Upper lobe of left lung (tissue), 6 donors: ENCODE data around the gene SCN1B. TPM values are rescaled to one million over a fixed set of nuclear protein-coding genes. Genes with fewer than 3 reads are reported as not detected.
A peak's percentile ranks its signal among the peaks of the same experiment; 100 is the strongest.
"Not testable (repeated sequence)": the region's sequence is repeated elsewhere in the genome, so short reads cannot be mapped to it uniquely, and the experiment has no call there.

Experiments
- ATAC-seq, 2 donors: fragments of 200-7000 bp; cut with Tn5 transposase; one replicate each; pipeline ENCODE4 v1.9.1; 2022; ENCODE audit warnings: mild to moderate bottlenecking in 2 of 2, moderate library complexity in 2 of 2; ENCODE audit not compliant: low FRiP score in 2 of 2
- DNase-seq, 2 donors: peaks; one replicate each; pipeline ENCODE4 v3.0.0-alpha.2; 2019 to 2020
- H3K27ac ChIP-seq, 4 donors: fragments of 200-600 bp; sonication (generic); one replicate each; pipeline ENCODE4 v1.5.1; 2016 to 2019
- H3K27me3 ChIP-seq, 4 donors: fragments of 200-600 bp; sonication (generic); one replicate each; pipeline ENCODE4 v1.5.1; 2017 to 2019
- H3K36me3 ChIP-seq, 4 donors: fragments of 200-600 bp; sonication (generic); one replicate each; pipeline ENCODE4 v1.5.1; 2016 to 2019
- H3K4me1 ChIP-seq, 4 donors: fragments of 200-600 bp; sonication (generic); one replicate each; pipeline ENCODE4 v1.5.1; 2018 to 2019
- H3K4me3 ChIP-seq, 4 donors: fragments of 200-600 bp; sonication (generic); one replicate each; pipeline ENCODE4 v1.5.1; 2017 to 2019; ENCODE audit warnings: mild to moderate bottlenecking in 2 of 4, moderate library complexity in 1 of 4
- H3K9me3 ChIP-seq, 4 donors: fragments of 200-600 bp; sonication (generic); one replicate each; pipeline ENCODE4 v1.5.1; 2018 to 2019
- CTCF ChIP-seq, 6 experiments: fragments of 450-650 bp in 4 of 6; fragments of 200-600 bp in 2 of 6; sonication (generic) in 2 of 6; IDR thresholded peaks; one replicate each; pipeline ENCODE4 v1.5.1; 2016 to 2019; ENCODE audit warnings: antibody characterized with exemption in 6 of 6
- EP300 ChIP-seq, 4 donors: sonication (generic); formaldehyde crosslinking; IDR thresholded peaks; one replicate each; pipeline ENCODE4 v1.5.1; 2017; ENCODE audit warnings: antibody characterized with exemption in 4 of 4, control low read depth in 2 of 4
- POLR2A ChIP-seq, 4 donors: fragments of 450-650 bp; IDR thresholded peaks; one replicate each; pipeline ENCODE4 v1.5.1; 2016 to 2017; ENCODE audit warnings: antibody characterized with exemption in 4 of 4, mild to moderate bottlenecking in 2 of 4
- POLR2AphosphoS5 ChIP-seq, 2 donors: sonication (generic); formaldehyde crosslinking; IDR thresholded peaks; one replicate each; pipeline ENCODE4 v1.5.1; 2017; ENCODE audit warnings: antibody characterized with exemption in 2 of 2
- WGBS, 2 donors: methylation state at CpG; one replicate each; pipeline ENCODE4 v1.1.5; 2017 to 2018; 5-methylcytosine and 5-hydroxymethylcytosine counted together
- total RNA-seq, 6 donors: library from RNA; depleted of rRNA in 4 of 6; stranded (reverse); fragments of >200 nt in 4 of 6; gene quantifications; one replicate each; pipeline versions ENCODE4 v1.1.0 to v1.2.1, GENCODE V29; 2016 to 2021
- donor health status: DM: no; HTN: no; CAD: no; lungs with moderate emphysema.
- donor health status: DM: no; HTN: yes; CAD: no; lungs with severe emphysema.

SCN1B gene
- total RNA-seq, 6 donors from 2014 or later, result 2.9 to 13.1 (median 6.9) TPM

GRCh38 chr19:35006342-35006998 lies 23.8 kb upstream of the SCN1B start:
- 53 to 65% methylated on average over 13 to 15 of the region's 15 CpGs for WGBS, 2 donors
- peak in 1 of 2 donors; percentile 80 for DNase-seq
- Histone ChIP-seq H3K36me3 (peaks cover 11 to 49% (median 25%) of the 10 kb centered on the region in 4 donors), H3K27ac (peak overlapping the region; percentile 79 to 99 (median 85)), H3K4me1 (peaks cover 70 to 99% (median 89%) of the 10 kb centered on the region in 4 donors), H3K4me3 (no peak overlapping the region), H3K9me3 (no peaks in the 10 kb centered on the region), H3K27me3 (no peaks in the 10 kb centered on the region)
- ATAC-seq, result peak; percentile 47 to 92
- TF ChIP-seq POLR2A (IDR thresholded peaks at IDR 0.05) (peak in 1 of 4 donors; percentile 25), EP300 (IDR thresholded peaks at IDR 0.05) (peak in 2 of 4 donors; percentile 85 to 91), CTCF (IDR thresholded peaks at IDR 0.05) (no peak), POLR2AphosphoS5 (IDR thresholded peaks at IDR 0.05) (peak; percentile 72 to 82)

- Histone ChIP-seq H3K36me3 (peaks cover 11 to 53% (median 29%) of the 10 kb centered on the region in 4 donors), H3K27ac (peak overlapping the region; percentile 79 to 99 (median 85)), H3K27me3 (no peaks in the 10 kb centered on the region), H3K4me3 (no peak overlapping the region), H3K4me1 (peaks cover 67 to 99% (median 88%) of the 10 kb centered on the region in 4 donors), H3K9me3 (no peaks in the 10 kb centered on the region)
- WGBS, 2 donors, result 83 to 98% methylated on average over 5 of the region's 5 CpGs
- DNase-seq (no peak), ATAC-seq (no peak)
- TF ChIP-seq CTCF (IDR thresholded peaks at IDR 0.05) (no peak), POLR2AphosphoS5 (IDR thresholded peaks at IDR 0.05) (no peak), POLR2A (IDR thresholded peaks at IDR 0.05) (no peak), EP300 (IDR thresholded peaks at IDR 0.05) (no peak)
Observed at GRCh38 chr19:35006999-35007365, 23.3 kb upstream of the SCN1B start.

- H3K4me1 ChIP-seq, result peaks cover 67 to 99% (median 87%) of the 10 kb centered on the region in 4 donors
- peaks cover 11 to 53% (median 30%) of the 10 kb centered on the region in 4 donors for H3K36me3 ChIP-seq
- not testable (repeated sequence) for H3K9me3 ChIP-seq, ATAC-seq, H3K27me3 ChIP-seq, DNase-seq, H3K4me3 ChIP-seq
- H3K27ac ChIP-seq, result peak overlapping the region; percentile 79 to 99 (median 85)
- WGBS, 2 donors, result 93 to 95% methylated on average over 8 of the region's 8 CpGs
Observed at GRCh38 chr19:35007427-35007826, 22.8 kb upstream of the SCN1B start.

GRCh38 chr19:35008891-35009341 lies 21.4 kb upstream of the SCN1B start:
- Histone ChIP-seq H3K4me3 (no peak overlapping the region), H3K9me3 (no peaks in the 10 kb centered on the region), H3K27me3 (no peaks in the 10 kb centered on the region), H3K36me3 (peaks cover 11 to 57% (median 34%) of the 10 kb centered on the region in 4 donors), H3K27ac (peak overlapping the region; percentile 70 to 99 (median 85)), H3K4me1 (peaks cover 67 to 99% (median 88%) of the 10 kb centered on the region in 4 donors)
- no peak for TF ChIP-seq POLR2A (IDR thresholded peaks at IDR 0.05)
- TF ChIP-seq POLR2AphosphoS5 (IDR thresholded peaks at IDR 0.05), result peak; percentile 79 to 90
- TF ChIP-seq EP300 (IDR thresholded peaks at IDR 0.05), result peak in 3 of 4 donors; percentile 91 to 95 (median 94)
- TF ChIP-seq CTCF (IDR thresholded peaks at IDR 0.05), result no peak
- ATAC-seq (no peak), DNase-seq (no peak)
- WGBS, 2 donors, result 66 to 69% methylated on average over 12 of the region's 12 CpGs

GRCh38 chr19:35009424-35010415 lies 20.6 kb upstream of the SCN1B start:
- DNase-seq, result peak in 1 of 2 donors; percentile 76
- H3K36me3 ChIP-seq, result peaks cover 11 to 65% (median 41%) of the 10 kb centered on the region in 4 donors
- H3K27ac ChIP-seq, result peak overlapping the region; percentile 55 to 99 (median 85)
- ATAC-seq, result no peak
- H3K27me3 ChIP-seq, result no peaks in the 10 kb centered on the region
- H3K9me3 ChIP-seq, result no peaks in the 10 kb centered on the region
- WGBS, 2 donors, result 84% methylated on average over 18 to 36 of the region's 36 CpGs
- H3K4me1 ChIP-seq, result peaks cover 63 to 94% (median 85%) of the 10 kb centered on the region in 4 donors
- TF ChIP-seq EP300 (IDR thresholded peaks at IDR 0.05) (no peak), POLR2AphosphoS5 (IDR thresholded peaks at IDR 0.05) (no peak), POLR2A (IDR thresholded peaks at IDR 0.05) (no peak), CTCF (IDR thresholded peaks at IDR 0.05) (no peak)
- no peak overlapping the region for H3K4me3 ChIP-seq
